WERI-Rb-1 (cell line): ENCODE measurements around the gene DNM3.
"Not testable (repeated sequence)": the region's sequence is repeated elsewhere in the genome, so short reads cannot be mapped to it uniquely, and the experiment has no call there.

ENCODE experiments used
- DNase-seq: peaks from one replicate; pipeline ENCODE4 v3.0.0-alpha.2; 2020
- H3K27ac ChIP-seq: fragments of 250-450 bp; sonication (Bioruptor Pico); 2 replicates; pipeline ENCODE4 v1.5.1; 2020; ENCODE audit warnings: mild to moderate bottlenecking, moderate library complexity
- H3K27me3 ChIP-seq: fragments of 250-450 bp; sonication (Bioruptor Pico); 2 replicates; pipeline ENCODE4 v1.5.1; 2021; ENCODE audit warnings: mild to moderate bottlenecking, low read depth, moderate library complexity; ENCODE audit not compliant: insufficient read depth, severe bottlenecking
- H3K36me3 ChIP-seq: fragments of 250-450 bp; sonication (Bioruptor Pico); 2 replicates; pipeline ENCODE4 v1.5.1; 2020; ENCODE audit warnings: mild to moderate bottlenecking, moderate library complexity
- H3K4me3 ChIP-seq: 2 replicates; pipeline ENCODE4 v1.5.1; 2011; ENCODE audit warnings: low read depth, mild to moderate bottlenecking, control low read depth, low read length
- H3K9me3 ChIP-seq: fragments of 250-450 bp; sonication (Bioruptor Pico); 2 replicates; pipeline ENCODE4 v1.5.1; 2021; ENCODE audit warnings: mild to moderate bottlenecking, moderate library complexity; ENCODE audit not compliant: severe bottlenecking
- CTCF ChIP-seq: IDR thresholded peaks from 2 replicates; pipeline ENCODE4 v1.5.1; 2011; ENCODE audit warnings: low read depth, mild to moderate bottlenecking, control low read depth, inconsistent platforms, low read length

Gene DNM3

GRCh38 chr1:172041742-172042141, 200.4 kb downstream of the DNM3 start:
- no peak overlapping the region for H3K27ac ChIP-seq
- TF ChIP-seq CTCF, result no peak
- no peak for DNase-seq
- H3K4me3 ChIP-seq, result no peak overlapping the region
- no peaks in the 10 kb centered on the region for H3K36me3 ChIP-seq
- H3K9me3 ChIP-seq, result no peaks in the 10 kb centered on the region
- no peaks in the 10 kb centered on the region for H3K27me3 ChIP-seq

- Histone ChIP-seq H3K4me3 (no peak overlapping the region), H3K36me3 (no peaks in the 10 kb centered on the region), H3K27me3 (no peaks in the 10 kb centered on the region), H3K9me3 (no peaks in the 10 kb centered on the region), H3K27ac (no peak overlapping the region)
- no peak for DNase-seq
- no peak for TF ChIP-seq CTCF
These were observed 202.6 kb downstream of the DNM3 start for GRCh38 chr1:172043900-172044299.

- no peaks in the 10 kb centered on the region for H3K9me3 ChIP-seq
- H3K27me3 ChIP-seq, result no peaks in the 10 kb centered on the region
- TF ChIP-seq CTCF, result no peak
- H3K36me3 ChIP-seq, result no peaks in the 10 kb centered on the region
- DNase-seq, result no peak
- H3K27ac ChIP-seq, result no peak overlapping the region
- H3K4me3 ChIP-seq, result no peak overlapping the region
These were observed 210.6 kb downstream of the DNM3 start for GRCh38 chr1:172051898-172052297.

GRCh38 chr1:172054172-172054571, 212.9 kb downstream of the DNM3 start:
- no peaks in the 10 kb centered on the region for H3K9me3 ChIP-seq
- no peak for DNase-seq
- TF ChIP-seq CTCF, result no peak
- H3K27ac ChIP-seq, result no peak overlapping the region
- no peaks in the 10 kb centered on the region for H3K36me3 ChIP-seq
- H3K27me3 ChIP-seq, result no peaks in the 10 kb centered on the region
- no peak overlapping the region for H3K4me3 ChIP-seq

GRCh38 chr1:172055816-172056419, 214.6 kb downstream of the DNM3 start:
- H3K27ac ChIP-seq, H3K4me3 ChIP-seq, DNase-seq, H3K27me3 ChIP-seq, H3K36me3 ChIP-seq, H3K9me3 ChIP-seq: not testable (repeated sequence)

GRCh38 chr1:172068334-172068733, 227.0 kb downstream of the DNM3 start:
- no peak overlapping the region for H3K27ac ChIP-seq
- H3K9me3 ChIP-seq, result no peaks in the 10 kb centered on the region
- no peaks in the 10 kb centered on the region for H3K27me3 ChIP-seq
- TF ChIP-seq CTCF, result no peak
- H3K4me3 ChIP-seq, result no peak overlapping the region
- no peaks in the 10 kb centered on the region for H3K36me3 ChIP-seq
- DNase-seq, result no peak
